Mesenchymal stem cell (in vitro differentiated cells and primary cell): Measurements from ENCODE around the gene ACE.

Experiments used
- DNase-seq: peaks from one replicate; pipeline ENCODE4 v3.0.0-alpha.2; 2013
- H2AFZ ChIP-seq: one replicate; pipeline ENCODE4 v1.6.1; 2013; ENCODE audit warnings: low read depth, mild to moderate bottlenecking, control low read depth, inconsistent platforms, low read length, moderate library complexity
- H2AK5ac ChIP-seq: 2 replicates; pipeline ENCODE4 v1.6.1; 2013; ENCODE audit warnings: low read length, moderate library complexity, mild to moderate bottlenecking, inconsistent platforms; ENCODE audit not compliant: severe bottlenecking
- H2BK120ac ChIP-seq: one replicate; pipeline ENCODE4 v1.6.1; 2013; ENCODE audit warnings: low read depth, mild to moderate bottlenecking, inconsistent platforms, low read length, moderate library complexity
- H2BK12ac ChIP-seq, 2 experiments: one replicate each; pipeline ENCODE4 v1.6.1; 2013; ENCODE audit warnings: inconsistent platforms in 2 of 2, low read length in 2 of 2, mild to moderate bottlenecking in 2 of 2, moderate library complexity in 2 of 2, control low read depth in 1 of 2
- H2BK15ac ChIP-seq: one replicate; pipeline ENCODE4 v1.6.1; 2013; ENCODE audit warnings: mild to moderate bottlenecking, low read depth, inconsistent platforms; ENCODE audit not compliant: poor library complexity, severe bottlenecking
- H2BK5ac ChIP-seq: 2 replicates; pipeline ENCODE4 v1.6.1; 2013; ENCODE audit warnings: low read depth, mild to moderate bottlenecking, low read length, control low read depth, inconsistent platforms; ENCODE audit not compliant: poor library complexity, severe bottlenecking
- H3K14ac ChIP-seq, 2 experiments: one replicate each; pipeline ENCODE4 v1.6.1; 2013; ENCODE audit warnings: inconsistent platforms in 2 of 2, low read length in 2 of 2, control low read depth in 1 of 2, mild to moderate bottlenecking in 1 of 2, moderate library complexity in 1 of 2
- H3K18ac ChIP-seq, 2 experiments: one replicate each; pipeline ENCODE4 v1.6.1; 2013; ENCODE audit warnings: inconsistent platforms in 2 of 2, low read length in 2 of 2, control low read depth in 1 of 2, low read depth in 1 of 2, mild to moderate bottlenecking in 1 of 2
- H3K23ac ChIP-seq, 2 experiments: one replicate each; pipeline ENCODE4 v1.6.1; 2013; ENCODE audit warnings: inconsistent platforms in 2 of 2, low read length in 2 of 2, mild to moderate bottlenecking in 2 of 2, moderate library complexity in 2 of 2, control low read depth in 1 of 2
- H3K27ac ChIP-seq: 2 replicates; pipeline ENCODE4 v1.5.1; 2013; ENCODE audit warnings: mild to moderate bottlenecking, moderate library complexity, low read length, control low read depth, inconsistent platforms; ENCODE audit not compliant: poor library complexity, severe bottlenecking
- H3K27me3 ChIP-seq, 2 experiments: 2 replicates each; pipeline versions ENCODE4 v1.6.1 to v1.7.0; 2013; ENCODE audit warnings: low read length in 2 of 2, mild to moderate bottlenecking in 2 of 2, moderate library complexity in 2 of 2, control low read depth in 1 of 2, inconsistent platforms in 1 of 2; ENCODE audit not compliant: control insufficient read depth in 1 of 2, insufficient read depth in 1 of 2
- H3K36me3 ChIP-seq, 2 experiments: 2 replicates each; pipeline versions ENCODE4 v1.6.1 to v1.7.0; 2013; ENCODE audit warnings: low read length in 2 of 2, control low read depth in 1 of 2, inconsistent platforms in 1 of 2, low read depth in 1 of 2, mild to moderate bottlenecking in 1 of 2; ENCODE audit not compliant: insufficient read depth in 2 of 2, control insufficient read depth in 1 of 2
- H3K4ac ChIP-seq, 2 experiments: one replicate each; pipeline ENCODE4 v1.6.1; 2013; ENCODE audit warnings: inconsistent platforms in 2 of 2, low read length in 2 of 2, mild to moderate bottlenecking in 2 of 2, moderate library complexity in 2 of 2, control low read depth in 1 of 2, low read depth in 1 of 2
- H3K4me1 ChIP-seq: 2 replicates; pipeline ENCODE4 v1.6.1; 2013; ENCODE audit warnings: low read depth, low read length, control low read depth; ENCODE audit not compliant: control insufficient read depth, insufficient read depth
- H3K4me2 ChIP-seq: 2 replicates; pipeline ENCODE4 v1.6.1; 2013; ENCODE audit warnings: low read length, mild to moderate bottlenecking, inconsistent platforms; ENCODE audit not compliant: poor library complexity, severe bottlenecking
- H3K4me3 ChIP-seq, 2 experiments: 2 replicates each; pipeline versions ENCODE4 v1.5.1 to v1.7.0; 2013; ENCODE audit warnings: low read length in 2 of 2, mild to moderate bottlenecking in 2 of 2, control low read depth in 1 of 2, low read depth in 1 of 2; ENCODE audit not compliant: insufficient read depth in 1 of 2
- H3K79me1 ChIP-seq: replicated peaks from 2 replicates; pipeline ENCODE4 v1.6.1; 2013; ENCODE audit warnings: mild to moderate bottlenecking, control low read depth, low read length, inconsistent platforms; ENCODE audit not compliant: poor library complexity, severe bottlenecking
- H3K9ac ChIP-seq: 2 replicates; pipeline ENCODE4 v1.7.0; 2013; ENCODE audit warnings: mild to moderate bottlenecking, low read length, moderate library complexity
- H3K9me3 ChIP-seq: 2 replicates; pipeline ENCODE4 v1.7.0; 2013; ENCODE audit warnings: mild to moderate bottlenecking, low read length; ENCODE audit not compliant: control insufficient read depth
- H4K8ac ChIP-seq: one replicate; pipeline ENCODE4 v1.6.1; 2013; ENCODE audit warnings: inconsistent platforms, mild to moderate bottlenecking, low read length, moderate library complexity
- H4K91ac ChIP-seq: one replicate; pipeline ENCODE4 v1.6.1; 2013; ENCODE audit warnings: mild to moderate bottlenecking, low read length, inconsistent platforms
- WGBS: methylation state at CpG from one replicate; pipeline ENCODE4 v1.1.7; 2013; ENCODE audit warnings: mixed read lengths; 5-methylcytosine and 5-hydroxymethylcytosine counted together

ACE gene

DNA sequence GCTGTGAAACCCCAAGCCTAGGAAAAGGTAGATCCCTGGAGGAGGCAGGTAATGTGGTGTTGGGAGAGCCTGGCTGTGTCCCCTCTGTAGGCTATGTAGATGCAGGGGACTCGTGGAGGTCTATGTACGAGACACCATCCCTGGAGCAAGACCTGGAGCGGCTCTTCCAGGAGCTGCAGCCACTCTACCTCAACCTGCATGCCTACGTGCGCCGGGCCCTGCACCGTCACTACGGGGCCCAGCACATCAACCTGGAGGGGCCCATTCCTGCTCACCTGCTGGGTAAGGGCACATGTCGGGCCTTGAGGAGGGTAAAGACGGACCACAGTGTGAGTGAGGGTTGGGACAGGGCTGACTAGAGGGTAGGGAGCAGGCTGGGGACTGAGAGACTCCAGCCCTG is 12.0 kb downstream of the ACE start:
- no peak overlapping the region for H3K18ac ChIP-seq
- H3K79me1 ChIP-seq = no peaks in the 10 kb centered on the region
- H3K36me3 ChIP-seq = peaks cover 0 to 82% of the 10 kb centered on the region in 2 experiments
- H2BK12ac ChIP-seq = no peak overlapping the region
- no peak overlapping the region for H4K8ac ChIP-seq
- no peaks in the 10 kb centered on the region for H3K9me3 ChIP-seq
- no peak overlapping the region for H4K91ac ChIP-seq
- H3K27ac ChIP-seq = no peak overlapping the region
- no peak overlapping the region for H2AFZ ChIP-seq
- H2BK120ac ChIP-seq = no peak overlapping the region
- DNase-seq = no peak
- no peak overlapping the region for H3K4me3 ChIP-seq
- no peak overlapping the region for H3K4me2 ChIP-seq
- H3K23ac ChIP-seq = no peak overlapping the region
- no peak overlapping the region for H2BK15ac ChIP-seq
- H2AK5ac ChIP-seq = no peak overlapping the region
- H3K14ac ChIP-seq = no peak overlapping the region
- H3K9ac ChIP-seq = no peak overlapping the region
- 94% methylated on average over 10 of the region's 10 CpGs for WGBS
- H2BK5ac ChIP-seq = no peak overlapping the region
- H3K27me3 ChIP-seq = peaks cover 0 to 68% of the 10 kb centered on the region in 2 experiments
- peaks cover 7% of the 10 kb centered on the region for H3K4me1 ChIP-seq
- H3K4ac ChIP-seq = no peak overlapping the region

GRCh38 chr17:63489291-63489690 is 12.4 kb downstream of the ACE start:
- Histone ChIP-seq H3K9me3 (no peaks in the 10 kb centered on the region), H2AK5ac (no peak overlapping the region), H3K27ac (no peak overlapping the region), H3K79me1 (no peaks in the 10 kb centered on the region), H4K91ac (no peak overlapping the region), H3K9ac (no peak overlapping the region), H3K4ac (no peak overlapping the region), H3K36me3 (peaks cover 0 to 82% of the 10 kb centered on the region in 2 experiments), H3K23ac (no peak overlapping the region), H4K8ac (no peak overlapping the region), H3K14ac (no peak overlapping the region), H3K18ac (no peak overlapping the region), H3K27me3 (peaks cover 0 to 67% of the 10 kb centered on the region in 2 experiments), H2BK120ac (no peak overlapping the region), H3K4me3 (no peak overlapping the region), H3K4me2 (no peak overlapping the region), H3K4me1 (peaks cover 11% of the 10 kb centered on the region), H2BK15ac (no peak overlapping the region), H2AFZ (no peak overlapping the region), H2BK5ac (no peak overlapping the region), H2BK12ac (no peak overlapping the region)
- DNase-seq = no peak
- WGBS = 91% methylated on average over 5 of the region's 6 CpGs

- H3K4ac ChIP-seq = no peak overlapping the region
- no peak overlapping the region for H3K23ac ChIP-seq
- WGBS = 83% methylated on average over 10 of the region's 10 CpGs
- H3K36me3 ChIP-seq = peaks cover 0 to 74% of the 10 kb centered on the region in 2 experiments
- no peak overlapping the region for H3K4me2 ChIP-seq
- no peak overlapping the region for H3K4me3 ChIP-seq
- no peaks in the 10 kb centered on the region for H3K9me3 ChIP-seq
- H2AFZ ChIP-seq = no peak overlapping the region
- no peak overlapping the region for H3K14ac ChIP-seq
- no peak overlapping the region for H2AK5ac ChIP-seq
- H3K9ac ChIP-seq = no peak overlapping the region
- no peak overlapping the region for H3K27ac ChIP-seq
- DNase-seq = no peak
- H2BK12ac ChIP-seq = no peak overlapping the region
- H4K91ac ChIP-seq = no peak overlapping the region
- H2BK5ac ChIP-seq = no peak overlapping the region
- H3K4me1 ChIP-seq = peaks cover 20% of the 10 kb centered on the region
- H3K27me3 ChIP-seq = peaks cover 0 to 62% of the 10 kb centered on the region in 2 experiments
- H3K18ac ChIP-seq = no peak overlapping the region
- H2BK120ac ChIP-seq = no peak overlapping the region
- no peaks in the 10 kb centered on the region for H3K79me1 ChIP-seq
- no peak overlapping the region for H4K8ac ChIP-seq
- no peak overlapping the region for H2BK15ac ChIP-seq
These were observed 13.5 kb downstream of the ACE start for GRCh38 chr17:63490329-63490728.

- no peak overlapping the region for H2BK12ac ChIP-seq
These were observed 14.1 kb downstream of the ACE start for GRCh38 chr17:63490858-63491400.

More at GRCh38 chr17:63490858-63491400, 14.1 kb downstream of the ACE start:
- H2AK5ac ChIP-seq = no peak overlapping the region
- no peak overlapping the region for H3K23ac ChIP-seq
- DNase-seq = no peak
- no peak overlapping the region for H2AFZ ChIP-seq
- no peak overlapping the region for H3K4me2 ChIP-seq
- no peak overlapping the region for H3K14ac ChIP-seq
- H2BK15ac ChIP-seq = no peak overlapping the region
- peaks cover 0 to 76% of the 10 kb centered on the region in 2 experiments for H3K36me3 ChIP-seq
- no peak overlapping the region for H4K91ac ChIP-seq
- no peak overlapping the region for H3K4me3 ChIP-seq
- no peaks in the 10 kb centered on the region for H3K79me1 ChIP-seq
- no peak overlapping the region for H3K27ac ChIP-seq
- 90% methylated on average over 22 of the region's 22 CpGs for WGBS
- H3K27me3 ChIP-seq = peaks cover 0 to 61% of the 10 kb centered on the region in 2 experiments
- H2BK120ac ChIP-seq = no peak overlapping the region
- H3K9me3 ChIP-seq = no peaks in the 10 kb centered on the region
- no peak overlapping the region for H3K9ac ChIP-seq
- H2BK5ac ChIP-seq = no peak overlapping the region
- no peak overlapping the region for H3K18ac ChIP-seq
- no peak overlapping the region for H4K8ac ChIP-seq
- H3K4ac ChIP-seq = no peak overlapping the region
- peaks cover 22% of the 10 kb centered on the region for H3K4me1 ChIP-seq
